Esophagus muscularis mucosa (tissue), 4 donors: ENCODE measurements around the gene EI24. TPM values are rescaled to one million over a fixed set of nuclear protein-coding genes. Genes with fewer than 3 reads are reported as not detected.
A peak's percentile ranks its signal among the peaks of the same experiment; 100 is the strongest.

Experiments
- DNase-seq: peaks from one replicate; pipeline ENCODE4 v3.0.0-alpha.2; 2017; ENCODE audit errors: extremely low spot score
- H3K27ac ChIP-seq, 4 donors: fragments of 200-600 bp; sonication (generic); replicated peaks in 1 of 4; 1 replicate in 3 of 4; 2 replicates in 1 of 4; pipeline ENCODE4 v1.5.1; 2016 to 2019; ENCODE audit warnings: mild to moderate bottlenecking in 1 of 4
- H3K27me3 ChIP-seq, 4 donors: fragments of 200-600 bp; sonication (generic); one replicate each; pipeline versions ENCODE4 v1.5.1 to v1.6.0; 2016 to 2019
- H3K36me3 ChIP-seq, 4 donors: fragments of 200-600 bp; sonication (generic); one replicate each; pipeline ENCODE4 v1.5.1; 2016 to 2019
- H3K4me1 ChIP-seq, 4 donors: fragments of 200-600 bp; sonication (generic); one replicate each; pipeline ENCODE4 v1.5.1; 2016 to 2019
- H3K4me3 ChIP-seq, 4 donors: fragments of 200-600 bp; sonication (generic); 1 replicate in 2 of 4; 2 replicates in 2 of 4; pipeline ENCODE4 v1.5.1; 2016 to 2019; ENCODE audit warnings: mild to moderate bottlenecking in 4 of 4, moderate library complexity in 1 of 4
- H3K9me3 ChIP-seq, 4 donors: fragments of 200-600 bp; sonication (generic); 1 replicate in 3 of 4; 2 replicates in 1 of 4; pipeline ENCODE4 v1.5.1; 2016 to 2019
- EP300 ChIP-seq: sonication (generic); formaldehyde crosslinking; IDR thresholded peaks from one replicate; pipeline ENCODE4 v1.6.1; 2017; ENCODE audit warnings: antibody characterized with exemption
- POLR2A ChIP-seq: fragments of 450-650 bp; IDR thresholded peaks from one replicate; pipeline ENCODE4 v1.6.1; 2017; ENCODE audit warnings: antibody characterized with exemption, moderate library complexity, mild to moderate bottlenecking, low read depth
- POLR2AphosphoS5 ChIP-seq, 2 donors: sonication (generic); formaldehyde crosslinking; IDR thresholded peaks; one replicate each; pipeline ENCODE4 v1.6.1; 2017; ENCODE audit warnings: antibody characterized with exemption in 2 of 2
- WGBS: methylation state at CpG from one replicate; pipeline ENCODE4 v1.1.5; 2018; 5-methylcytosine and 5-hydroxymethylcytosine counted together
- intact Hi-C: fragments of 100-400 bp; cut with DNase I; formaldehyde crosslinking; loops from one replicate; pipeline ENCODE4 v1.15.1; 2023
- total RNA-seq, 4 donors: library from RNA; depleted of rRNA; stranded (reverse); fragments of >200 nt; gene quantifications; one replicate each; pipeline versions ENCODE4 v1.1.0 to v1.2.1, GENCODE V29; 2016
- TF ChIP-seq, protein P1 (sequence below), 3 experiments: fragments of 200-600 bp in 2 of 3; fragments of 450-650 bp in 1 of 3; sonication (generic) in 2 of 3; IDR thresholded peaks; one replicate each; pipeline ENCODE4 v1.5.1; 2017 to 2019; ENCODE audit warnings: antibody characterized with exemption in 3 of 3, mild to moderate bottlenecking in 2 of 3, moderate library complexity in 1 of 3

EI24 gene
- total RNA-seq, 4 donors from 2014 or later: 65.4 to 81.3 (median 75.0) TPM

DNA sequence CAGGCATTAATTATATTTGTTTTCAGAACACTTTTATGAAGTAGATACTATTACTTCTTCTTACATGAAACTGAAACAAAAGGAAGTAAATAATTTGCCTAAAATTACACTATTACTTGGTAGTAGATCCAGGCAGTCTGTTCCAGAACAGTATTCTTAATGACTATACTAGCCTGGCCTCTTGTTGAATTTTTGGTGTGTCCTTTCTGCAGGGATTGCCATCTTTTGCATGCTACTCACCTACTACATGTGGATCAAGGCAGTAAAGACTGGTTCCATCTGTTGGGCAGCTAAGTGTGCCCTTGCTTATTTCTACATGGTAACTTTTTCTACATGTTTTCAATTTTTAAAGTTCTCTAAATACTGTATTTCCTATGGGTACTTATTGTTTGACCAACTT is 36.1 kb downstream of the EI24 start:
- H3K27ac ChIP-seq: no peak overlapping the region
- H3K4me3 ChIP-seq: no peak overlapping the region
- no peak for DNase-seq
- no peaks in the 10 kb centered on the region for H3K27me3 ChIP-seq
- H3K9me3 ChIP-seq: no peaks in the 10 kb centered on the region
- peaks cover 73 to 100% (median 100%) of the 10 kb centered on the region in 4 donors for H3K36me3 ChIP-seq
- H3K4me1 ChIP-seq: peaks cover 0 to 4% (median 0%) of the 10 kb centered on the region in 4 donors
- intact Hi-C loops: no loop called here
- TF ChIP-seq, protein P1, sequence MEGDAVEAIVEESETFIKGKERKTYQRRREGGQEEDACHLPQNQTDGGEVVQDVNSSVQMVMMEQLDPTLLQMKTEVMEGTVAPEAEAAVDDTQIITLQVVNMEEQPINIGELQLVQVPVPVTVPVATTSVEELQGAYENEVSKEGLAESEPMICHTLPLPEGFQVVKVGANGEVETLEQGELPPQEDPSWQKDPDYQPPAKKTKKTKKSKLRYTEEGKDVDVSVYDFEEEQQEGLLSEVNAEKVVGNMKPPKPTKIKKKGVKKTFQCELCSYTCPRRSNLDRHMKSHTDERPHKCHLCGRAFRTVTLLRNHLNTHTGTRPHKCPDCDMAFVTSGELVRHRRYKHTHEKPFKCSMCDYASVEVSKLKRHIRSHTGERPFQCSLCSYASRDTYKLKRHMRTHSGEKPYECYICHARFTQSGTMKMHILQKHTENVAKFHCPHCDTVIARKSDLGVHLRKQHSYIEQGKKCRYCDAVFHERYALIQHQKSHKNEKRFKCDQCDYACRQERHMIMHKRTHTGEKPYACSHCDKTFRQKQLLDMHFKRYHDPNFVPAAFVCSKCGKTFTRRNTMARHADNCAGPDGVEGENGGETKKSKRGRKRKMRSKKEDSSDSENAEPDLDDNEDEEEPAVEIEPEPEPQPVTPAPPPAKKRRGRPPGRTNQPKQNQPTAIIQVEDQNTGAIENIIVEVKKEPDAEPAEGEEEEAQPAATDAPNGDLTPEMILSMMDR (IDR thresholded peaks at IDR 0.05): no peak
- TF ChIP-seq POLR2A: no peak

DNA sequence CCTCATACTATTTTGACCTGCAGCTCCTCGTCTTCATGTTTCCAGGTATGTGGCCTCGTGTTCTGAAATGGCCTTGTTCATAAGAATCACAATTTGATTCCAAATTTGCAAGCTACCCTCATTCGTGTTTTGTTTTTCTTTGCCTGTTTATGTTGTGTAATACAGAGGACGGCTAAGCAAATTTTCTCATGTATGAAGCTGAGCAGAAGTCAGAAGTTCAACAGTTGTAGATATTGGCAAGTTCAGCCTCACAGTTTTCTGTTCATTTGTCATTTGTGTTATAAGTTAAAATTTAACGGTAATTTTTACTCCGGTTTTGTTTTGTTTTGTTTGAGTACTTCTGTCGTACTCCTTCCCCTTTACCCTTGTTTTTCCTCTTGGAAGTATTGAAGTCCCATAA is 40.3 kb downstream of the EI24 start:
- intact Hi-C loops: no loop called here
- TF ChIP-seq POLR2AphosphoS5 (IDR thresholded peaks at IDR 0.05) (no peak), POLR2A (no peak), EP300 (no peak)
- TF ChIP-seq, protein P1 (IDR thresholded peaks at IDR 0.05): no peak
- H3K4me3 ChIP-seq: no peak overlapping the region
- WGBS: 88% methylated on average over 7 of the region's 7 CpGs
- H3K36me3 ChIP-seq: peaks cover 81 to 100% (median 96%) of the 10 kb centered on the region in 4 donors
- H3K27me3 ChIP-seq: no peaks in the 10 kb centered on the region
- no peak for DNase-seq
- no peak overlapping the region for H3K27ac ChIP-seq
- no peaks in the 10 kb centered on the region for H3K4me1 ChIP-seq
- no peaks in the 10 kb centered on the region for H3K9me3 ChIP-seq

DNA sequence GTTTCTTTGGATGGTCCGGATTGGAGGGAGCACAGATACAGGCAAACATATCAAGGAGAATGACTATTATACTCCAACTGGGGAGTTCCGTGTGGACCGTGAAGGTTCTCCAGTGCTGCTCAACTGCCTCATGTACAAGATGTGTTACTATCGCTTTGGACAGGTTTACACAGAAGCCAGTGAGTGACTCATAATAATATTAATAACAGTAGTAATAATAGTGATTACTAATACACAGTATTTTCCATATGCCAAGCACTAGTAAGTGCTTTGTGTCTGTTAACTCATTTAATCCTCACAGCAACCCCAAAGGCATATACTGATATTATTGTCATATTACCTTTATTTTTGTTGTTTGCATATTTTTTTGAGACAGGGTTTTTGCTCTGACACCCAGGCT is 49.1 kb downstream of the EI24 start:
- WGBS: 98% methylated on average over 4 of the region's 4 CpGs
- Histone ChIP-seq H3K36me3 (peaks cover 64 to 87% (median 81%) of the 10 kb centered on the region in 4 donors), H3K4me3 (no peak overlapping the region), H3K27me3 (no peaks in the 10 kb centered on the region), H3K4me1 (peaks cover 0 to 12% (median 0%) of the 10 kb centered on the region in 4 donors), H3K9me3 (no peaks in the 10 kb centered on the region), H3K27ac (no peak overlapping the region)
- TF ChIP-seq EP300 (no peak), POLR2A (no peak)
- intact Hi-C loops: no loop called here
- DNase-seq: no peak

DNA sequence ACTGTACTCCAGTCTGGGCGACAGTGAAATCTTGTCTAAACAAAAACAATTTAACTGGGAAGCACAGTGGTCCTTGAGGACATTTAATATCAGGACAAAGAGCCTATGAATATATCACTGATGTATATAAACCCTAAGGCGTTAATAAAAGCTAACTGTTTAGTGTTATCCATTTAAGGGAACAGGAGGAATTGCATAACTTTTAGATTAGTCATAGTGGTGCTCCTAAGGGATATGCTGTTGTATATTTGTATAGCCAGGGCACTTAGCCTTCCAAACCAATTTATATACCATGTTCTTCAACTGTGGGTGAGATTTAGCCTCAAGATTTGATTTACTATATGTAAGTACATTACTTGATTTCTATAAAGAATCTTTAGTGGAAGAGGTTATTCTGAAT is 52.7 kb downstream of the EI24 start:
- no peak for DNase-seq
- WGBS: 58% methylated on average over 2 of the region's 2 CpGs
- H3K27ac ChIP-seq: peak overlapping the region in 3 of 4 donors; percentile 34 to 52 (median 40)
- no peaks in the 10 kb centered on the region for H3K27me3 ChIP-seq
- intact Hi-C loops: loop anchor here (10.0 kb wide), 1 partner anchor 127 kb away; the partner anchor contains the start of gene FEZ1
- TF ChIP-seq POLR2A (no peak), EP300 (no peak), POLR2AphosphoS5 (IDR thresholded peaks at IDR 0.05) (no peak)
- TF ChIP-seq, protein P1 (IDR thresholded peaks at IDR 0.05): no peak
- no peaks in the 10 kb centered on the region for H3K9me3 ChIP-seq
- peaks cover 14 to 33% (median 23%) of the 10 kb centered on the region in 4 donors for H3K4me1 ChIP-seq
- no peak overlapping the region for H3K4me3 ChIP-seq
- H3K36me3 ChIP-seq: peaks cover 32 to 51% (median 46%) of the 10 kb centered on the region in 4 donors

DNA sequence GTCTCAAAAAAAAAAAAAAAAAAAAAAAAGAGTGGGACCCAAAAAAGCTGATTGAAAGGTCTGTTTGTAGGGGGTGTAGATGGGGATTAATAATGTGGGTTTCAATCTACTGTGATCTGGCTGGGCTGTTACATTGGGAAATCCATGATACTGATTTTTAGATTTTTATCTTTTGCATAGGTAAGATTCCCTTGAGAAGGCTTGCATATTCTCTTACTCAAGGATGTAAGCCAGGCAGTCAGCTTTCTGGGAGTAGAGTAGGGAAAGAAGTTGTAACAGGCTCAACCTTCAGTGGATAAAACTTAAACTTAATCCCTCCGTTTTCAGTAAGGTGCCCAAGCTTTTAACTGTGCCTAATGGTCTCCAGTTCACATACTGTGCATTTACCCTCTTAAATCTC is 53.8 kb downstream of the EI24 start:
- peaks cover 29 to 40% (median 36%) of the 10 kb centered on the region in 4 donors for H3K36me3 ChIP-seq
- intact Hi-C loops: loop anchor here (10.0 kb wide), 1 partner anchor 128 kb away; the partner anchor contains the start of gene FEZ1
- no peak for DNase-seq
- TF ChIP-seq POLR2A (no peak), POLR2AphosphoS5 (IDR thresholded peaks at IDR 0.05) (no peak)
- TF ChIP-seq, protein P1 (IDR thresholded peaks at IDR 0.05): no peak
- no peaks in the 10 kb centered on the region for H3K9me3 ChIP-seq
- H3K27ac ChIP-seq: no peak overlapping the region
- 64% methylated on average over 1 of the region's 1 CpG for WGBS
- H3K27me3 ChIP-seq: no peaks in the 10 kb centered on the region
- H3K4me3 ChIP-seq: no peak overlapping the region
- peaks cover 14 to 33% (median 24%) of the 10 kb centered on the region in 4 donors for H3K4me1 ChIP-seq
